Activated naive CD8-positive, alpha-beta T cell treated with anti-CD3 and anti-CD28 coated beads, Interleukin-2, amount 50 U/mL, for 24 hours (primary cell): Measurements from ENCODE around the gene RPS2.

Experiments
- ATAC-seq: fragments of 150-1000 bp; cut with Tn5 transposase; one replicate; pipeline ENCODE4 v1.10.0; 2021
- DNase-seq: peaks from one replicate; pipeline ENCODE4 v3.0.0; 2021
- H3K27ac Mint-ChIP-seq: one replicate; pipeline ENCODE4 v1.8.0; 2021; ENCODE audit warnings: mild to moderate bottlenecking, mixed read lengths
- H3K27me3 Mint-ChIP-seq: one replicate; pipeline ENCODE4 v1.8.0; 2021; ENCODE audit warnings: mixed read lengths
- H3K36me3 Mint-ChIP-seq: one replicate; pipeline ENCODE4 v1.8.0; 2021; ENCODE audit warnings: low read depth, mixed read lengths
- H3K4me1 Mint-ChIP-seq: one replicate; pipeline ENCODE4 v1.8.0; 2021; ENCODE audit warnings: mixed read lengths
- H3K4me3 Mint-ChIP-seq: one replicate; pipeline ENCODE4 v1.8.0; 2021; ENCODE audit warnings: mild to moderate bottlenecking, moderate library complexity, mixed read lengths
- H3K9me3 Mint-ChIP-seq: one replicate; pipeline ENCODE4 v1.8.0; 2021; ENCODE audit warnings: mixed read lengths

RPS2 gene

DNA sequence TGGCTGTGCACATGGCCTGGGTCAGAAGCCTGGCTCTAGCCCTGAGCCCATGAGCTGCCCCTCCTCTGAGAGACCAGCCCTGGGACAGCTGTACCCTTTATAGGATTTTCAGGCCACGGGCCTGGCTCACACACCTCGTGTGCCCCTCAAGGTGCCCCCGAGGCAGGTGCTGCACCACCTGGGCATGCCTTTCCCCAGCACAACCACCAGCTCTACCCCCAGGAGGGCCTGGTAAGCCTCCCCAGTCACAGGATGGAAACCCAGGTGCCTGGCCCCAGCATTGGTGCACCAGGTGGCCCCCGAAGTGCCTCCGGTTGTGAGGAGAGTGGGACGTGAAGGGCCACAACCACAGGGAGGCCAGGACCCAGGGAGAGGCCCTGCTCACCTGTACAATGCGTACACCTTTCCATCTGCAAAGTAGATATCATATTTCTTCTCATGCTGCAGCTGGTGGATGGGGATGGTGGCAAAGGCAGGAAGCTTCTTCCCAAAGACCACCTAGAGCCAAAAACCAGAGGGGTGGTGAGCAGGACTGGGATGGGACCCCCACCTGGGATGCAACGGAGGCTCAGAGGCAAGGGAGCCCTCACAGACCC lies 38.7 kb upstream of the RPS2 start:
- ATAC-seq = no peak
- no peak for DNase-seq
- Mint-ChIP-seq H3K9me3 (no peaks in the 10 kb centered on the region), H3K4me1 (peaks cover 33% of the 10 kb centered on the region), H3K4me3 (no peak overlapping the region), H3K27ac (no peak overlapping the region), H3K27me3 (no peaks in the 10 kb centered on the region), H3K36me3 (peaks cover 21% of the 10 kb centered on the region)

DNA sequence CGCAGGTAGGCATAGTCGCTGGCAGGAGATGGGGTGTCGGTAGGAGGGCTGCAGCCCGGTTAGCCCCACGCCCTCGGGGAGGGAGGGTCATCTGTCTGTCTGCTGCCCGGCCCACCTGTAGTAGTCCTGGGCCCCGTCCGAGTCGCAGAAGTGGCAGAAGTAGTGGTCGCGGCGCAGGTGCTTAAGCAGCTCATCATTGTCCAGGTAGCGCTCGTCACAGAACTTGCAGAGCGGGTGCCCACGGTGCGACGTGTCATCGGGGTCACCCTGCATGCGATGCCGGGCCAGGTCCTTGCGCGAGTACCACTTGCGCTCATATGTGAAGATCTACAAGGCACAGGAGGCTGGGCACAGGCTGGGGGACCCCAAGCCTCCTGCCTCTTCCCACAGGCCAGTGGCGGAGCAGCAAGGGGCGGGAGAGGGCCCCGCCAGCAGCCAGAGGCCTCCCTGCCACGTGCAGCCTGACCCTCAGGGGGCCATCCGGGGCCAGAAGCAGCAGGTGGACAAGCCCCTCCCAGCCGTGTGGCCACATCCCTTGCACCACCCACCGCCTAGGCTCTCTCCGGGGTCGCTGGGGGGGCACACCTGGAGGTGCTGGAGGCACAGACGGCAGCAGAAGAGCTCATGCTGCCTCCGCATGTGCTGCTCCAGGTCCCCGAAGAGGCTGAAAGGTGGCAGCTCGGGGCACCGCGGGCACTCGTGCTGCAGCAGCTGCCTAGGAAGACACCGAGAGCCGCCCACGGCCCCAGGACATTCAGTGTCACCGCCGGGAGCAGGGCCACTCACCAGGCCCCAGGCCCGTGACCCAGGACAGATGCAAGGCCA lies 38.0 kb upstream of the RPS2 start:
- Mint-ChIP-seq H3K27ac (peak overlapping the region; percentile 59), H3K4me3 (no peak overlapping the region), H3K27me3 (no peaks in the 10 kb centered on the region), H3K9me3 (no peaks in the 10 kb centered on the region), H3K36me3 (peaks cover 18% of the 10 kb centered on the region), H3K4me1 (peaks cover 26% of the 10 kb centered on the region)
- ATAC-seq = no peak
- no peak for DNase-seq

- Mint-ChIP-seq H3K36me3 (peaks cover 21% of the 10 kb centered on the region), H3K4me3 (no peak overlapping the region), H3K4me1 (peaks cover 22% of the 10 kb centered on the region), H3K9me3 (no peaks in the 10 kb centered on the region), H3K27ac (no peak overlapping the region), H3K27me3 (no peaks in the 10 kb centered on the region)
- no peak for DNase-seq
- ATAC-seq = no peak
These were observed 37.1 kb upstream of the RPS2 start for GRCh38 chr16:2001456-2002355.

- no peak for ATAC-seq
- H3K4me3 Mint-ChIP-seq = no peak overlapping the region
- no peaks in the 10 kb centered on the region for H3K27me3 Mint-ChIP-seq
- DNase-seq = no peak
- H3K27ac Mint-ChIP-seq = no peak overlapping the region
- no peaks in the 10 kb centered on the region for H3K9me3 Mint-ChIP-seq
- peaks cover 24% of the 10 kb centered on the region for H3K4me1 Mint-ChIP-seq
- H3K36me3 Mint-ChIP-seq = peaks cover 22% of the 10 kb centered on the region
These were observed 36.4 kb upstream of the RPS2 start for GRCh38 chr16:2001035-2001434.

- H3K9me3 Mint-ChIP-seq = no peaks in the 10 kb centered on the region
- no peak overlapping the region for H3K4me3 Mint-ChIP-seq
- H3K27ac Mint-ChIP-seq = no peak overlapping the region
- peaks cover 20% of the 10 kb centered on the region for H3K36me3 Mint-ChIP-seq
- no peaks in the 10 kb centered on the region for H3K27me3 Mint-ChIP-seq
- DNase-seq (no peak), ATAC-seq (no peak)
- H3K4me1 Mint-ChIP-seq = peaks cover 16% of the 10 kb centered on the region
These were observed 35.4 kb upstream of the RPS2 start for GRCh38 chr16:1999866-2000514.

DNA sequence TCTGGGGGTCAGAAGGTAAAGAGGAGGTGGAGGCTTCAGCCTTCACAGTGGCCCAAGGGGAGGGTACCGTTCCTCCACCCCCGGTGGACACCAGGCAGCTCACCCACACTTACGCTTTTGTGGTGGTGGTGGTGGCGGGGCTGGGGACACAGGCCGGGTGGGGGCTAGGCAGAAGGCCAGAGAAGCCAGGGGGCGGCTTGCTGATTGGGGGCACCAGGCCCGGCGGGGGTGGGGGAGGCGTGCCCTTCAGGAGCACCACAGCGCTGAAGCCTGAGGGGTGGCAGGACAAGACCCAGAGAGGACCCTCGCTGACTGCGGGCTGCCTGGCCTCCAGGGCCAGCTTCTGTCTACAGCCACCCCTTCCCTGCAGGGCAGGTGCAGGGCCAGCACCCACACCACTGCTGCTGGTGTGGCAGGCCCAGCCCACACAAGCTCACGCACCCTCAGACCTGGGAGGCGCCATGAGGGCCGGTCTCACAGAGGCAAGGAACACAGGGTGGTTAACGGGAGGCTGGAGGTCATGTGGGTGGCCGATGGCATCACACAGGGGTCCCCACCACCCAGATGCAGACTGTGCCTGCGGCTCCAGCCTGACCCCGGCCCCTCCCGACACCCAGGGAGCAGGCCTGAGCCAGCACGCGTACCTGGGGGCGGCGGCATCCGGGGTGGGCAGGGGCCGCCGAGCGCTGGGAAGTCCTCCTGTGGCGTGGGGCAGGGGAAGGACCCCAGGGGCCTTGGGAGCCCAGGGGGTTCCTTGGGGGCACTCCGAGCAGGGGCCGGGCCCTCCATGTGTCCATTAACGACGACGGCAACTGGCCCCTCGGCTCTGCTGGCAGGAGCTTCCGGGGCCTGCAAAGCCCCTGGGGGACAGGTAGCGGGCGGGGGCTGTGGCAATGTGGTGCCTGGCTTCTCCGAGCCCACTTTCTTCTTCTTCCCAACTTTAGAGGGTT lies 34.5 kb upstream of the RPS2 start:
- H3K27ac Mint-ChIP-seq = no peak overlapping the region
- H3K4me1 Mint-ChIP-seq = peaks cover 12% of the 10 kb centered on the region
- no peak overlapping the region for H3K4me3 Mint-ChIP-seq
- H3K9me3 Mint-ChIP-seq = no peaks in the 10 kb centered on the region
- H3K27me3 Mint-ChIP-seq = no peaks in the 10 kb centered on the region
- DNase-seq = no peak
- H3K36me3 Mint-ChIP-seq = peaks cover 20% of the 10 kb centered on the region
- ATAC-seq = no peak

DNA sequence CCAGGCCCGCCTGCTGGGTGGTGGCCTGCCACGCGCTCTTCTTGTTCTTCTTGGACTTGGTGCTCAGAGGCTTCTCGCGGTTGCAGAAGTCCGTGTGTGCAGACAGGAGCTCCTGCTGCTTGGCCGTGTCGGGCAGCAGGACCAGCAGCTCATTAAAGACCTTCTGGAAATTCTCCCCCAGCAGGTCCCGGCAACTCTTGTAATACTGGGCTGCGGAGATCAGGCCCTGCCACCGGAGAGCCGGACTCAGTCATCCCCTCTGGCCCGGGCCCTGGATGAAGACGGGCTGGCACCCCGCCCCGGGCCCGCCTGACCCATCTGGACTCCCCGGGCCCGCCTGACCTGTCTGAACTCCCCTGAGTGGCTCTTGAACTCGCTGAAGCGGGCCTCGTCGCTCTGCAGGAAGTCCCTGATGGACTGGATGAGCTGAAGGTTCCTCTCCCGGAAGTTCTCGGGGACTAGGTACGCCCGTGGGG lies 33.8 kb upstream of the RPS2 start:
- Mint-ChIP-seq H3K27ac (no peak overlapping the region), H3K27me3 (no peaks in the 10 kb centered on the region), H3K9me3 (no peaks in the 10 kb centered on the region), H3K36me3 (peaks cover 20% of the 10 kb centered on the region), H3K4me3 (no peak overlapping the region), H3K4me1 (peaks cover 18% of the 10 kb centered on the region)
- no peak for DNase-seq
- no peak for ATAC-seq

GRCh38 chr16:1997494-1998359 lies 33.1 kb upstream of the RPS2 start:
- Mint-ChIP-seq H3K4me1 (peaks cover 20% of the 10 kb centered on the region), H3K9me3 (no peaks in the 10 kb centered on the region), H3K27me3 (no peaks in the 10 kb centered on the region), H3K27ac (no peak overlapping the region), H3K4me3 (no peak overlapping the region), H3K36me3 (peaks cover 20% of the 10 kb centered on the region)
- no peak for ATAC-seq
- DNase-seq = no peak

GRCh38 chr16:1993731-1994131 lies 29.1 kb upstream of the RPS2 start:
- H3K4me1 Mint-ChIP-seq = peaks cover 42% of the 10 kb centered on the region
- peaks cover 12% of the 10 kb centered on the region for H3K36me3 Mint-ChIP-seq
- peak overlapping the region; percentile 19 for H3K27ac Mint-ChIP-seq
- peaks cover 8% of the 10 kb centered on the region for H3K27me3 Mint-ChIP-seq
- no peak for DNase-seq
- no peak overlapping the region for H3K4me3 Mint-ChIP-seq
- H3K9me3 Mint-ChIP-seq = no peaks in the 10 kb centered on the region
- no peak for ATAC-seq

DNA sequence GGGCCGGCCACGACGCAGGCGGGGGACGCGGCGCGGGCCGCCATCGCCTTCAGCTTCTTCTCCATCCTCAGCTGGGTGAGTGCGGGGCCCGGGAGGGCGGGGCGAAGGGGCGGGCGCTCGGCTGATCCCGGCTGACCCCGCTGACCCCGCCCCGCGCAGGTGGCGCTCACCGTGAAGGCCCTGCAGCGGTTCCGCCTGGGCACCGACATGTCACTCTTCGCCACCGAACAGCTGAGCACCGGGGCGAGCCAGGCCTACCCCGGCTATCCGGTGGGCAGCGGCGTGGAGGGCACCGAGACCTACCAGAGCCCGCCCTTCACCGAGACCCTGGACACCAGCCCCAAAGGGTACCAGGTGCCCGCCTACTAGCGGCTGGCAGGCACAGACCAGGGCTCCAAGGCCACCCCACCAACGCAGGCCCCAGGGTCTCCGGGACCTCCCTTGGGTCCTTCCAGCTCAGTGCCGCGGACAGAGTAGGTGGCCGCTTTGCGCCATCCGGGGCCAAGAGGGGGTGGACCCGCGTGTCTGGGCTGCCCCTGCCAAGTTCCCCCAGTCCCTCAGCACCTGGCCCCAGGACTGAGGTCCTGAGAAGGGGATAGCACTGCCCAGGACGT lies 28.2 kb upstream of the RPS2 start:
- no peak overlapping the region for H3K27ac Mint-ChIP-seq
- ATAC-seq (no peak), DNase-seq (no peak)
- H3K27me3 Mint-ChIP-seq = peaks cover 13% of the 10 kb centered on the region
- H3K4me1 Mint-ChIP-seq = peaks cover 42% of the 10 kb centered on the region
- no peaks in the 10 kb centered on the region for H3K9me3 Mint-ChIP-seq
- H3K4me3 Mint-ChIP-seq = no peak overlapping the region
- H3K36me3 Mint-ChIP-seq = peaks cover 6% of the 10 kb centered on the region

DNA sequence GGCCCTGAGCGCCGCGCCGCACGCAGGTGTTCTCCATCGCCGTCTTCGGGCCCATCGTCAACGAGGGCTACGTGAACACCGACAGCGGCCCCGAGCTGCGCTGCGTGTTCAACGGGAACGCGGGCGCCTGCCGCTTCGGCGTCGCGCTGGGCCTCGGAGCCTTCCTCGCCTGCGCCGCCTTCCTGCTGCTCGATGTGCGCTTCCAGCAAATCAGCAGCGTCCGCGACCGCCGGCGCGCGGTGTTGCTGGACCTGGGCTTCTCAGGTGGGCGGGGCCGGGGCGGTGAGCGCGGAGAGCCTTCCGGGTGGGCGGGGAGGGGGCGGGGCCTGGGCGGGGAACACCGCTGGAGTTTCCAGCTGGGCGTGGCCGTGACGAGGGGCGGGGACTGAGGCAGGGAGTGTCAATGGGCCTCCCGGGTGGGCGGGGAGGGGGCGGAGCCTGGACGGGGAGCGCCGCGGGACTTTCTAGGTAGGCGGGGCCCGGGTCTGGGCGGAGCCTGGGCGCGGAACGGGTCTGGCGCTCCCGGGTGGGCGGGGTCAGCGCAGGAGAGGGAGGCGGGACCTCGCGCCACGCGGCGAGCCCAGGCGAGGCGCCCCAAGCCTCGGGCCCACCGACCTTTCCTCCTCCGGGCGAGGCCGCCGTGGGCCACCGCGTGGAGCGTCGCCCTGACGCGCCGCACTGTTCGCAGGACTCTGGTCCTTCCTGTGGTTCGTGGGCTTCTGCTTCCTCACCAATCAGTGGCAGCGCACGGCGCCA lies 27.5 kb upstream of the RPS2 start:
- DNase-seq (peak; percentile 97), ATAC-seq (peak; percentile 42)
- Mint-ChIP-seq H3K27me3 (peaks cover 13% of the 10 kb centered on the region), H3K27ac (no peak overlapping the region), H3K4me1 (peaks cover 39% of the 10 kb centered on the region), H3K4me3 (no peak overlapping the region), H3K9me3 (no peaks in the 10 kb centered on the region), H3K36me3 (peaks cover 3% of the 10 kb centered on the region)

DNA sequence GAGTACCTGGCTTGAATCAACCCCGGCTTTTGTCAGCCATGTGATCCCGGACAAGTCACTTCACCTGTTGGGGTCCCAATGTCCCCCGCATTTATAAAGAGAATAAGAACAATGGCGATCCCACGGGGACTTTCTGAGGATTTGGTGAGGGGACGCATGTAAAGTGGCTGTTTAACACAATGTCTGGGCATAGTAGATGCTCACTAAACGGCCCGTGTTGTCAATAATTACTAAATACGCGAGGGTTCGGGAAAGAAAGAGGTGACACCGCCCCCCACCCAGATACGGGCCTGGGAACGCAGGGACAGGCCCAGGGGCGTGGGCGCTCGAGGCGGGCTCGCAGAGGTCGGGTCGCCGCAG lies 26.9 kb upstream of the RPS2 start:
- no peaks in the 10 kb centered on the region for H3K9me3 Mint-ChIP-seq
- peaks cover 13% of the 10 kb centered on the region for H3K27me3 Mint-ChIP-seq
- H3K27ac Mint-ChIP-seq = peak overlapping the region; percentile 82
- H3K4me3 Mint-ChIP-seq = peak overlapping the region; percentile 70
- DNase-seq = no peak
- H3K4me1 Mint-ChIP-seq = peaks cover 37% of the 10 kb centered on the region
- H3K36me3 Mint-ChIP-seq = peaks cover under 1% of the 10 kb centered on the region
- no peak for ATAC-seq
